K562 (cell line): ENCODE measurements around the gene NR1D2. TPM values are rescaled to one million over a fixed set of nuclear protein-coding genes. Genes with fewer than 3 reads are reported as not detected.

Experiments
- CBX5 ChIP-seq: IDR thresholded peaks from 2 replicates; pipeline ENCODE4 v1.6.1; 2014; ENCODE audit warnings: low read depth, borderline replicate concordance
- MEIS2 ChIP-seq: fragments of 450-650 bp; IDR thresholded peaks from 2 replicates; pipeline ENCODE4 v1.6.1; 2014; ENCODE audit warnings: mild to moderate bottlenecking; ENCODE audit not compliant: partially characterized antibody
- PHF21A ChIP-seq: fragments of 450-650 bp; IDR thresholded peaks from 2 replicates; pipeline ENCODE4 v1.6.1; 2017; ENCODE audit warnings: low read depth, borderline replicate concordance
- polyA plus RNA-seq, 8 experiments: library from polyadenylated mRNA; depleted of rRNA in 4 of 8; stranded (reverse) in 5 of 8; unstranded in 3 of 8; fragments of >200 nt; fragmentation: Nextera tagmentation in 2 of 8; fragmentation: Illumina TruSeq in 1 of 8; extraction: Ambion mirVana in 2 of 8; extraction: Trizol in 1 of 8; gene quantifications; 2 replicates each; pipeline versions ENCODE4 v1.2.1 to v1.2.3, GENCODE V29; 2011 to 2014; ENCODE audit warnings: inconsistent platforms in 1 of 8, missing spikeins in 1 of 8
- total RNA-seq, 7 experiments: library from RNA; depleted of rRNA in 6 of 7; stranded (reverse); fragments of >200 nt in 6 of 7; fragmentation: Illumina TruSeq in 2 of 7; extraction: Trizol in 2 of 7; gene quantifications; 2 replicates each; pipeline versions ENCODE4 v1.2.1 to v1.2.3, GENCODE V29; 2011 to 2021; ENCODE audit warnings: low replicate concordance in 1 of 7
- TF ChIP-seq, protein P1 (sequence below): fragments of 450-650 bp; IDR thresholded peaks from 2 replicates; pipeline ENCODE4 v1.6.1; 2016; ENCODE audit warnings: low read depth
- TF ChIP-seq, protein P2 (sequence below), 2 experiments: fragments of 450-650 bp; IDR thresholded peaks; 2 replicates each; pipeline ENCODE4 v1.6.1; 2016; ENCODE audit warnings: mild to moderate bottlenecking in 2 of 2, borderline replicate concordance in 1 of 2, low read depth in 1 of 2, moderate library complexity in 1 of 2
- TF ChIP-seq, protein P3 (sequence below), 2 experiments: IDR thresholded peaks in 1 of 2; conservative IDR thresholded peaks in 1 of 2; 2 replicates each; pipeline ENCODE4 v1.6.1; 2016; ENCODE audit warnings: low read depth in 2 of 2, mild to moderate bottlenecking in 1 of 2, missing compliant biosample characterization in 1 of 2, missing genetic modification characterization in 1 of 2, moderate library complexity in 1 of 2

The NR1D2 gene
- total and polyA plus RNA-seq, 9 of the 15 experiments (the other 6 are each of a cell fraction or from before 2014, with no cell fraction given): 1.2 to 5.5 (median 2.9) TPM

DNA sequence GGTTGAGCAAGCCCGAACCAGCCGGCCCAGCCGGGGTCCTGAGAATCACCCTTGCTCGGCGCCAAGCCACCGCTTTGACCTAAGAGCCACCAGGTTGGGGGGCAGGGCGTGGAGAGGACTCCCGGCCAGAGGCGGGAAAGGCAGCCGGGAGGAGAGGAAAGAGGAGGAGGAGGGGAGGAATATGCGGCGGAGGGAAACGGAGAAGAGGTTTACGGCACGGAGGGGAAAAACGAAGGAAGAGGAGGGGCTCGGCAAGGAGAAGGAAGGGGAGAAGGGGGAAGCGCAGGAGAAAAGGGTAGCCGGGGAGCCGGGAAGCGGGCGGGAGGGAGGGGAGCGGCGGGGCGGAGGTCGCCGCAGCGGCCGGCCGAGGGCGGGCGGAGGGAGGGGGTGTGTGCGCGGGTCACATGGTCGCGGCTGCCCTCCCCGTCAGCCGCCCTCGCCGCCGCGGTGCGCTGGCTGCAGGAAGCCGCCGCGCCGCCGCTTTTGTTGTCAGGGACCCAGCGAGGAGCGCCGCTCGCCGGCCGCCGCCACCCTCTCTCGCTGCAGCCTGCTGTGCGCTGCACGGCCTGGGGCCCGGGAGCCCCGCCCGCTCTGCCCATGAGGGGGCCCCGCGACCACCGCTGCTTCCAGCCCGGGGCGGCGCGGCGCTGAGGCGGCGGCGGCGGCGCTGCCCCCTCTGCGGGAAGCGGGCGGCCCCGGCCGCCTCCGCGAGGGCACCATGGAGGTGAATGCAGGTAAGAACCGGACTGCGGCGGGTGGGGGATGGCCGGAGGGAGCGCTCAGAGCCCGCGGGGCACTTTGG, at the start of gene NR1D2 (continued):
- TF ChIP-seq, protein P1, sequence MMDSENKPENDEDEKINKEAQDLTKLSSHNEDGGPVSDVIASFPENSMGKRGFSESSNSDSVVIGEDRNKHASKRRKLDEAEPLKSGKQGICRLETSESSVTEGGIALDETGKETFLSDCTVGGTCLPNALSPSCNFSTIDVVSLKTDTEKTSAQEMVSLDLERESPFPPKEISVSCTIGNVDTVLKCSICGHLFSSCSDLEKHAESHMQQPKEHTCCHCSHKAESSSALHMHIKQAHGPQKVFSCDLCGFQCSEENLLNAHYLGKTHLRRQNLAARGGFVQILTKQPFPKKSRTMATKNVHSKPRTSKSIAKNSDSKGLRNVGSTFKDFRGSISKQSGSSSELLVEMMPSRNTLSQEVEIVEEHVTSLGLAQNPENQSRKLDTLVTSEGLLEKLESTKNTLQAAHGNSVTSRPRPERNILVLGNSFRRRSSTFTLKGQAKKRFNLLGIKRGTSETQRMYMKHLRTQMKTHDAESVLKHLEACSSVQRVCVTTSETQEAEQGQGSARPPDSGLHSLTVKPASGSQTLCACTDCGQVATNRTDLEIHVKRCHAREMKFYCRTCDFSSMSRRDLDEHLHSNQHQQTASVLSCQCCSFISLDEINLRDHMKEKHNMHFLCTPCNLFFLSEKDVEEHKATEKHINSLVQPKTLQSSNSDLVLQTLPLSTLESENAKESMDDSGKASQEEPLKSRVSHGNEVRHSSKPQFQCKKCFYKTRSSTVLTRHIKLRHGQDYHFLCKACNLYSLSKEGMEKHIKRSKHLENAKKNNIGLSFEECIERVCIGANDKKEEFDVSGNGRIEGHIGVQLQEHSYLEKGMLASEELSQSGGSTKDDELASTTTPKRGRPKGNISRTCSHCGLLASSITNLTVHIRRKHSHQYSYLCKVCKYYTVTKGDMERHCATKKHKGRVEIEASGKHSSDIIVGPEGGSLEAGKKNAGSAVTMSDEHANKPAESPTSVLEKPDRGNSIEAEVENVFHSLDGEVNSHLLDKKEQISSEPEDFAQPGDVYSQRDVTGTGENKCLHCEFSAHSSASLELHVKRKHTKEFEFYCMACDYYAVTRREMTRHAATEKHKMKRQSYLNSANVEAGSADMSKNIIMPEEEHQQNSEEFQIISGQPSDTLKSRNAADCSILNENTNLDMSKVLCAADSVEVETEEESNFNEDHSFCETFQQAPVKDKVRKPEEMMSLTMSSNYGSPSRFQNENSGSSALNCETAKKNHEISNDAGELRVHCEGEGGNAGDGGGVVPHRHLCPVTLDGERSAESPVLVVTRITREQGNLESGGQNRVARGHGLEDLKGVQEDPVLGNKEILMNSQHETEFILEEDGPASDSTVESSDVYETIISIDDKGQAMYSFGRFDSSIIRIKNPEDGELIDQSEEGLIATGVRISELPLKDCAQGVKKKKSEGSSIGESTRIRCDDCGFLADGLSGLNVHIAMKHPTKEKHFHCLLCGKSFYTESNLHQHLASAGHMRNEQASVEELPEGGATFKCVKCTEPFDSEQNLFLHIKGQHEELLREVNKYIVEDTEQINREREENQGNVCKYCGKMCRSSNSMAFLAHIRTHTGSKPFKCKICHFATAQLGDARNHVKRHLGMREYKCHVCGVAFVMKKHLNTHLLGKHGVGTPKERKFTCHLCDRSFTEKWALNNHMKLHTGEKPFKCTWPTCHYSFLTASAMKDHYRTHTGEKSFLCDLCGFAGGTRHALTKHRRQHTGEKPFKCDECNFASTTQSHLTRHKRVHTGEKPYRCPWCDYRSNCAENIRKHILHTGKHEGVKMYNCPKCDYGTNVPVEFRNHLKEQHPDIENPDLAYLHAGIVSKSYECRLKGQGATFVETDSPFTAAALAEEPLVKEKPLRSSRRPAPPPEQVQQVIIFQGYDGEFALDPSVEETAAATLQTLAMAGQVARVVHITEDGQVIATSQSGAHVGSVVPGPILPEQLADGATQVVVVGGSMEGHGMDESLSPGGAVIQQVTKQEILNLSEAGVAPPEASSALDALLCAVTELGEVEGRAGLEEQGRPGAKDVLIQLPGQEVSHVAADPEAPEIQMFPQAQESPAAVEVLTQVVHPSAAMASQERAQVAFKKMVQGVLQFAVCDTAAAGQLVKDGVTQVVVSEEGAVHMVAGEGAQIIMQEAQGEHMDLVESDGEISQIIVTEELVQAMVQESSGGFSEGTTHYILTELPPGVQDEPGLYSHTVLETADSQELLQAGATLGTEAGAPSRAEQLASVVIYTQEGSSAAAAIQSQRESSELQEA: no peak
- no peak for TF ChIP-seq CBX5
- TF ChIP-seq MEIS2: no peak
- TF ChIP-seq PHF21A: peak; percentile 52; the same call in 1 of the 2 replicates
- TF ChIP-seq, protein P2, sequence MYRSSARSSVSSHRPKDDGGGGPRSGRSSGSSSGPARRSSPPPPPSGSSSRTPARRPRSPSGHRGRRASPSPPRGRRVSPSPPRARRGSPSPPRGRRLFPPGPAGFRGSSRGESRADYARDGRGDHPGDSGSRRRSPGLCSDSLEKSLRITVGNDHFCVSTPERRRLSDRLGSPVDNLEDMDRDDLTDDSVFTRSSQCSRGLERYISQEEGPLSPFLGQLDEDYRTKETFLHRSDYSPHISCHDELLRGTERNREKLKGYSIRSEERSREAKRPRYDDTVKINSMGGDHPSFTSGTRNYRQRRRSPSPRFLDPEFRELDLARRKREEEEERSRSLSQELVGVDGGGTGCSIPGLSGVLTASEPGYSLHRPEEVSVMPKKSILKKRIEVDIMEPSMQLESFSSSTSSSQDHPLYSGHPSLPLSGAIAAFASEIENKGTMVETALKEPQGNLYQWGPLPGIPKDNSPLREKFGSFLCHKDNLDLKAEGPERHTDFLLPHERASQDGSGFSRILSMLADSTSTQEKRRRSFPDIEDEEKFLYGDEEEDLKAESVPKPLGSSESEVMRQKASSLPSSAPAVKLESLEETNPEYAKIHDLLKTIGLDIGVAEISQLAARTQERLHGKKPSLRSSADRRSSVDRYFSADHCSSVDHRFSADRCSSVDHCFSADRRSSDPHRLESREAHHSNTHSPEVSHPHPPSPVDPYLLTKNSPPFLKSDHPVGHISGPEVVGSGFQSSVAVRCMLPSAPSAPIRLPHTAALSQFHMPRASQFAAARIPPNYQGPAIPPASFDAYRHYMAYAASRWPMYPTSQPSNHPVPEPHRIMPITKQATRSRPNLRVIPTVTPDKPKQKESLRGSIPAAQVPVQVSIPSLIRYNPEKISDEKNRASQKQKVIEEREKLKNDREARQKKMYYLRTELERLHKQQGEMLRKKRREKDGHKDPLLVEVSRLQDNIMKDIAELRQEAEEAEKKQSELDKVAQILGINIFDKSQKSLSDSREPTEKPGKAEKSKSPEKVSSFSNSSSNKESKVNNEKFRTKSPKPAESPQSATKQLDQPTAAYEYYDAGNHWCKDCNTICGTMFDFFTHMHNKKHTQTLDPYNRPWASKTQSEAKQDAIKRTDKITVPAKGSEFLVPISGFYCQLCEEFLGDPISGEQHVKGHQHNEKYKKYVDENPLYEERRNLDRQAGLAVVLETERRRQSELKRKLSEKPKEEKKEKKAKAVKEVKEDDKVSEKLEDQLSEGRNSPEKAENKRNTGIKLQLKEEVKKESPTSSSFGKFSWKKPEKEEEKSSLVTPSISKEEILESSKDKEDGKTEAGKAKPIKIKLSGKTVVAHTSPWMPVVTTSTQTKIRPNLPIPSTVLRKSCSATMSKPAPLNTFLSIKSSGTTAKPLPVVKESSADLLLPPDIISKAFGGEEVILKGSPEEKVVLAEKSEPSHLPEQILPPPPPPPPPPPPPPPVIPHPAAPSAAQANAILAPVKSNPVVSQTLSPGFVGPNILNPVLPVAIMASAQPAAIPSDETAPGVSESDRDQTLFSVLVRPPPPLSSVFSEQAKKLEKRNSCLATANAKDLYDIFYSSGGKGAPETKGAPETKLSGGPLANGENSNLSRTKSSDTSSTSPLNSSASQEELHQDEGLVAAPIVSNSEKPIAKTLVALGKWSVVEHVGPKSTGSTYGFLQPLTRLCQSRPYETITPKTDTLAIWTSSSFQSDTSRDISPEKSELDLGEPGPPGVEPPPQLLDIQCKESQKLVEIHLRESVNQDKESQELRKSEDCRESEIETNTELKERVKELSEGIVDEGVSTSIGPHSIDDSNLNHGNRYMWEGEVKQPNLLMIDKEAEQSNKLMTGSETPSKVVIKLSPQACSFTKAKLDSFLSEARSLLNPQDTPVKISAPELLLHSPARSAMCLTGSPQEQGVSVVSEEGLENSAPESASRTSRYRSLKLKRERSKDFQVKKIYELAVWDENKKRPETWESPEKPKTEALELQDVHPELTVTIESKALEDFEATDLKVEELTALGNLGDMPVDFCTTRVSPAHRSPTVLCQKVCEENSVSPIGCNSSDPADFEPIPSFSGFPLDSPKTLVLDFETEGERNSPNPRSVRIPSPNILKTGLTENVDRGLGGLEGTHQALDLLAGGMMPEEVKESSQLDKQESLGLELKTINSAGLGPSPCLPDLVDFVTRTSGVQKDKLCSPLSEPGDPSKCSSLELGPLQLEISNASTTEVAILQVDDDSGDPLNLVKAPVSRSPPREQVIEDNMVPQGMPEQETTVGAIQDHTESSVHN (IDR thresholded peaks at IDR 0.05; ENCODE audit: borderline replicate concordance in 1 of 2, low read depth in 1 of 2): no peak
- TF ChIP-seq, protein P3, sequence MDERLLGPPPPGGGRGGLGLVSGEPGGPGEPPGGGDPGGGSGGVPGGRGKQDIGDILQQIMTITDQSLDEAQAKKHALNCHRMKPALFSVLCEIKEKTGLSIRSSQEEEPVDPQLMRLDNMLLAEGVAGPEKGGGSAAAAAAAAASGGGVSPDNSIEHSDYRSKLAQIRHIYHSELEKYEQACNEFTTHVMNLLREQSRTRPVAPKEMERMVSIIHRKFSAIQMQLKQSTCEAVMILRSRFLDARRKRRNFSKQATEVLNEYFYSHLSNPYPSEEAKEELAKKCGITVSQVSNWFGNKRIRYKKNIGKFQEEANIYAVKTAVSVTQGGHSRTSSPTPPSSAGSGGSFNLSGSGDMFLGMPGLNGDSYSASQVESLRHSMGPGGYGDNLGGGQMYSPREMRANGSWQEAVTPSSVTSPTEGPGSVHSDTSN (CRISPR knock-in tag; IDR thresholded peaks at IDR 0.05; ENCODE audit: low read depth): no peak
- TF ChIP-seq, protein P3 (tag; conservative IDR thresholded peaks at IDR 0.05; ENCODE audit: low read depth): no peak
